Measurements from ENCODE around the gene IPMK. TPM values are rescaled to one million over a fixed set of nuclear protein-coding genes. Genes with fewer than 3 reads are reported as not detected.

IPMK gene
- total RNA-seq, 4 donors from 2014 or later, result 0.26 to 10.8 (median 3.8) TPM

- Histone ChIP-seq H3K4me1 (no peaks in the 10 kb centered on the region), H3K27ac (no peak overlapping the region), H3K9me3 (no peaks in the 10 kb centered on the region), H3K27me3 (no peaks in the 10 kb centered on the region), H3K36me3 (no peaks in the 10 kb centered on the region), H3K4me3 (no peak overlapping the region)
- intact Hi-C loops (cut with DNase I; ENCODE audit: low total_unique reads), result no loop called here
- no peak for TF ChIP-seq POLR2A (IDR thresholded peaks at IDR 0.05)
- TF ChIP-seq, protein P1, sequence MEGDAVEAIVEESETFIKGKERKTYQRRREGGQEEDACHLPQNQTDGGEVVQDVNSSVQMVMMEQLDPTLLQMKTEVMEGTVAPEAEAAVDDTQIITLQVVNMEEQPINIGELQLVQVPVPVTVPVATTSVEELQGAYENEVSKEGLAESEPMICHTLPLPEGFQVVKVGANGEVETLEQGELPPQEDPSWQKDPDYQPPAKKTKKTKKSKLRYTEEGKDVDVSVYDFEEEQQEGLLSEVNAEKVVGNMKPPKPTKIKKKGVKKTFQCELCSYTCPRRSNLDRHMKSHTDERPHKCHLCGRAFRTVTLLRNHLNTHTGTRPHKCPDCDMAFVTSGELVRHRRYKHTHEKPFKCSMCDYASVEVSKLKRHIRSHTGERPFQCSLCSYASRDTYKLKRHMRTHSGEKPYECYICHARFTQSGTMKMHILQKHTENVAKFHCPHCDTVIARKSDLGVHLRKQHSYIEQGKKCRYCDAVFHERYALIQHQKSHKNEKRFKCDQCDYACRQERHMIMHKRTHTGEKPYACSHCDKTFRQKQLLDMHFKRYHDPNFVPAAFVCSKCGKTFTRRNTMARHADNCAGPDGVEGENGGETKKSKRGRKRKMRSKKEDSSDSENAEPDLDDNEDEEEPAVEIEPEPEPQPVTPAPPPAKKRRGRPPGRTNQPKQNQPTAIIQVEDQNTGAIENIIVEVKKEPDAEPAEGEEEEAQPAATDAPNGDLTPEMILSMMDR (IDR thresholded peaks at IDR 0.05), result no peak
- DNase-seq, result no peak
These were observed 36.5 kb upstream of the IPMK start for GRCh38 chr10:58304099-58304633.

DNA sequence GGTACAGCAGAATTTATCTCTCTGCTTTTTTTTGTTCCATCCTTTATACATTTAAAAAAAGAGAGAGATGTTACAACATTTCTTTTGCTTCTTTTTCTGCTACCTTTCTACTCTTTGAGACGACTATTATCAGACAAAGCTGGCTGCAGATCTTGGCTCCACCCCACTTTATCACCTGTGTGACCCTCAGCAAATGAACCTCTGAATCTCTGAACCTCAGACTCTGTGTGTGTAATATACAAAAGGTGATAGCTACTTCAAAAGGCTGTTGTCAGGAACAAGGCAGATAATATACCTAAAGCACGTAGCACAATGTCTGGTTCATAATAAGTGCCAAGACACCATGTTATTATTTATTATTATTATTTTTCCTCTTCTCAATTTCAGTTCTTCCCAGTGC is 34.6 kb upstream of the IPMK start:
- intact Hi-C loops (cut with DNase I; ENCODE audit: low total_unique reads), result no loop called here
- DNase-seq, result no peak

GRCh38 chr10:58300676-58301075 is 33.0 kb upstream of the IPMK start:
- no peak for DNase-seq
- intact Hi-C loops (cut with DNase I; ENCODE audit: low total_unique reads), result no loop called here
- TF ChIP-seq POLR2A (IDR thresholded peaks at IDR 0.05), result no peak
- TF ChIP-seq, protein P1 (IDR thresholded peaks at IDR 0.05), result no peak
- Histone ChIP-seq H3K9me3 (no peaks in the 10 kb centered on the region), H3K4me3 (no peak overlapping the region), H3K36me3 (no peaks in the 10 kb centered on the region), H3K4me1 (no peaks in the 10 kb centered on the region), H3K27me3 (no peaks in the 10 kb centered on the region), H3K27ac (no peak overlapping the region)

More for the DNA sequence above, 34.6 kb upstream of the IPMK start:
- no peak overlapping the region for H3K27ac ChIP-seq
- TF ChIP-seq, protein P1 (IDR thresholded peaks at IDR 0.05), result no peak
- TF ChIP-seq POLR2A (IDR thresholded peaks at IDR 0.05), result no peak
- H3K4me3 ChIP-seq, result no peak overlapping the region
- H3K36me3 ChIP-seq, result no peaks in the 10 kb centered on the region
- H3K27me3 ChIP-seq, result no peaks in the 10 kb centered on the region
- H3K9me3 ChIP-seq, result no peaks in the 10 kb centered on the region
- no peaks in the 10 kb centered on the region for H3K4me1 ChIP-seq

DNA sequence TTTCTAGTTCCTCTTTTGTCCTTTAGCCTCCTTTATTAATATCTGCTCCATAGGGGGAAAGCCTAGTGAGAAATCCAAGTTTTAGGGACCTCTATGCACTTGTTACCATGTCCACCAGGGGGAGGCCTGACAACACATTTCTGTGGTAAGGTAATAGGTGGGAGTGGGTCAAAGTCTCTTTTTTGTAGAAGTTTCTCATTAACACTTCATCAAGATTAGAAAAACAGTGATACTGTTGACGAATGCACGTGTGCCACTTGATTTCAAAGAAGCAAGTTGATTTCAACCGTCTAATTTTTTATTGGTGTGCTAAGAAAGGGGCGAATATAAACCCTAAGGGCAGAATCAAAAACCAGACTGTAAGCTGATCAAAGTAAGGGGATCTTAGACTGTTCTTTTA is 31.9 kb upstream of the IPMK start:
- intact Hi-C loops (cut with DNase I; ENCODE audit: low total_unique reads), result no loop called here
- Histone ChIP-seq H3K4me3 (no peak overlapping the region), H3K27ac (no peak overlapping the region), H3K9me3 (no peaks in the 10 kb centered on the region), H3K27me3 (no peaks in the 10 kb centered on the region), H3K4me1 (no peaks in the 10 kb centered on the region), H3K36me3 (no peaks in the 10 kb centered on the region)
- DNase-seq, result peak; percentile 17 to 33
- TF ChIP-seq, protein P1 (IDR thresholded peaks at IDR 0.05), result peak; percentile 44 to 64 (median 60)
- TF ChIP-seq POLR2A (IDR thresholded peaks at IDR 0.05), result no peak

DNA sequence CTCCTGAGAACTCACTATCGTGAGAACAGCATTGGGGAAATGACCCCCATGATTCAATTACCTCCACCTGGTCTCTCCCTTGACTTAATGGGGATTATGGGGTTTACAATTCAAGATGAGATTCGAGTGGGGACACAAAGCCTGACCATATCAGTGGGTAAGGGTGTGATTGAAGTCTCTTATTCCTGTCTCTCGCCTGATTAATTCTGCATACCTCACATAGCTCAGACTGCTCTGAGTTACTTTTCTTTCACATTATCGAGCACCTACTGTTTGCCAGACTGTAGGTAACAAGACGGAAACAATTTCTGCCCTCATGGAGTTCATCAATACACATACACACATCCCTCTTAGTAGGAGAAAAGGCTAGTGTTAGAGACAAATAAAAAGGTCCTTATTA is 26.3 kb upstream of the IPMK start:
- DNase-seq, result no peak
- Histone ChIP-seq H3K27ac (no peak overlapping the region), H3K27me3 (no peaks in the 10 kb centered on the region), H3K9me3 (no peaks in the 10 kb centered on the region), H3K36me3 (no peaks in the 10 kb centered on the region), H3K4me1 (no peaks in the 10 kb centered on the region), H3K4me3 (no peak overlapping the region)
- TF ChIP-seq, protein P1 (IDR thresholded peaks at IDR 0.05), result no peak
- TF ChIP-seq POLR2A (IDR thresholded peaks at IDR 0.05), result no peak
- intact Hi-C loops (cut with DNase I; ENCODE audit: low total_unique reads), result no loop called here

Data from uterus (tissue), 4 donors.